Upper lobe of left lung (tissue), 4 donors: Measurements from ENCODE around the gene MLXIPL.

ENCODE experiments used
- POLR2A ChIP-seq, 4 donors: fragments of 450-650 bp; IDR thresholded peaks; one replicate each; pipeline ENCODE4 v1.5.1; 2016 to 2017; ENCODE audit warnings: antibody characterized with exemption in 4 of 4, mild to moderate bottlenecking in 2 of 4
- TF ChIP-seq, protein P1 (sequence below), 6 experiments: fragments of 450-650 bp in 4 of 6; fragments of 200-600 bp in 2 of 6; sonication (generic) in 2 of 6; IDR thresholded peaks; one replicate each; pipeline ENCODE4 v1.5.1; 2016 to 2019; ENCODE audit warnings: antibody characterized with exemption in 6 of 6

DNA sequence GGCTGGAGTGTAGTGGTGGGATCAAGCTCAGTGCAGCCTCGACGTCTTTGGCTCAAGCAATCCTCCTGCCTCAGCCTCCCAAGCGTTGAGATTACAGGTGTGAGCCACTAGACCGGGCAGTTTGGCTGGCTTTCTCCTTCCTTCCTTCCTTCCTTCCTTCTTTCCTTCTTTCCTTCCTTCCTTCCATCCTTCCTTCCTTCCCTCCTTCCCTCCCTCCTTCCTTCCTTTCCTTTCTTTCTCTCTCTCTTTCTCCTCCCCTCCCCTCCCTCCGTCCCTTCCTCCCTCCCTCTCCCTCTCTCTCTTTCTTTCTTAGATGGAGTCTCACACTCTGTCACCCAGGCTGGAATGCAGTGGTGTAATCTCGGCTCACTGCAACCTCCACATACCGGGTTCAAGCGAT, 35.7 kb upstream of the MLXIPL start:
- TF ChIP-seq, protein P1, sequence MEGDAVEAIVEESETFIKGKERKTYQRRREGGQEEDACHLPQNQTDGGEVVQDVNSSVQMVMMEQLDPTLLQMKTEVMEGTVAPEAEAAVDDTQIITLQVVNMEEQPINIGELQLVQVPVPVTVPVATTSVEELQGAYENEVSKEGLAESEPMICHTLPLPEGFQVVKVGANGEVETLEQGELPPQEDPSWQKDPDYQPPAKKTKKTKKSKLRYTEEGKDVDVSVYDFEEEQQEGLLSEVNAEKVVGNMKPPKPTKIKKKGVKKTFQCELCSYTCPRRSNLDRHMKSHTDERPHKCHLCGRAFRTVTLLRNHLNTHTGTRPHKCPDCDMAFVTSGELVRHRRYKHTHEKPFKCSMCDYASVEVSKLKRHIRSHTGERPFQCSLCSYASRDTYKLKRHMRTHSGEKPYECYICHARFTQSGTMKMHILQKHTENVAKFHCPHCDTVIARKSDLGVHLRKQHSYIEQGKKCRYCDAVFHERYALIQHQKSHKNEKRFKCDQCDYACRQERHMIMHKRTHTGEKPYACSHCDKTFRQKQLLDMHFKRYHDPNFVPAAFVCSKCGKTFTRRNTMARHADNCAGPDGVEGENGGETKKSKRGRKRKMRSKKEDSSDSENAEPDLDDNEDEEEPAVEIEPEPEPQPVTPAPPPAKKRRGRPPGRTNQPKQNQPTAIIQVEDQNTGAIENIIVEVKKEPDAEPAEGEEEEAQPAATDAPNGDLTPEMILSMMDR (IDR thresholded peaks at IDR 0.05): no peak
- TF ChIP-seq POLR2A (IDR thresholded peaks at IDR 0.05): no peak
